Immature natural killer cell (primary cell): ENCODE data around the gene PLEKHH3. TPM values are rescaled to one million over a fixed set of nuclear protein-coding genes. Genes with fewer than 3 reads are reported as not detected.
A peak's percentile ranks its signal among the peaks of the same experiment; 100 is the strongest.
"Not testable (repeated sequence)": the region's sequence is repeated elsewhere in the genome, so short reads cannot be mapped to it uniquely, and the experiment has no call there.

Source experiments
- DNase-seq, 3 donors: peaks; one replicate each; pipeline ENCODE4 v3.0.0; 2022; ENCODE audit warnings: mixed read lengths in 1 of 3
- H3K27ac Mint-ChIP-seq, 6 donors: one replicate each; pipeline ENCODE4 v1.8.0; 2020; ENCODE audit warnings: mixed read lengths in 6 of 6, mild to moderate bottlenecking in 5 of 6, inconsistent platforms in 4 of 6, moderate library complexity in 3 of 6
- H3K27me3 Mint-ChIP-seq, 3 donors: one replicate each; pipeline ENCODE4 v1.8.0; 2020 to 2021; ENCODE audit warnings: low read depth in 3 of 3, mild to moderate bottlenecking in 3 of 3, mixed read lengths in 3 of 3, moderate library complexity in 3 of 3, inconsistent platforms in 1 of 3
- H3K36me3 Mint-ChIP-seq, 3 donors: one replicate each; pipeline ENCODE4 v1.8.0; 2020; ENCODE audit warnings: mixed read lengths in 3 of 3, inconsistent platforms in 2 of 3, mild to moderate bottlenecking in 2 of 3
- H3K4me1 Mint-ChIP-seq, 2 donors: one replicate each; pipeline ENCODE4 v1.8.0; 2020; ENCODE audit warnings: inconsistent platforms in 2 of 2, mild to moderate bottlenecking in 2 of 2, mixed read lengths in 2 of 2, moderate library complexity in 1 of 2
- H3K4me3 Mint-ChIP-seq, 5 donors: one replicate each; pipeline ENCODE4 v1.8.0; 2020; ENCODE audit warnings: mild to moderate bottlenecking in 5 of 5, mixed read lengths in 5 of 5, inconsistent platforms in 3 of 5, moderate library complexity in 3 of 5
- H3K9me3 Mint-ChIP-seq, 6 donors: one replicate each; pipeline ENCODE4 v1.8.0; 2020; ENCODE audit warnings: mild to moderate bottlenecking in 6 of 6, mixed read lengths in 6 of 6, inconsistent platforms in 4 of 6, moderate library complexity in 3 of 6
- polyA plus RNA-seq, 3 donors: library from polyadenylated mRNA; unstranded; fragments of 300-500 nt; fragmentation: Illumina TruSeq; gene quantifications; one replicate each; pipeline ENCODE4 v1.2.3, GENCODE V29; 2021

PLEKHH3 gene
- polyA plus RNA-seq, 3 donors from 2014 or later, result not detected

DNA sequence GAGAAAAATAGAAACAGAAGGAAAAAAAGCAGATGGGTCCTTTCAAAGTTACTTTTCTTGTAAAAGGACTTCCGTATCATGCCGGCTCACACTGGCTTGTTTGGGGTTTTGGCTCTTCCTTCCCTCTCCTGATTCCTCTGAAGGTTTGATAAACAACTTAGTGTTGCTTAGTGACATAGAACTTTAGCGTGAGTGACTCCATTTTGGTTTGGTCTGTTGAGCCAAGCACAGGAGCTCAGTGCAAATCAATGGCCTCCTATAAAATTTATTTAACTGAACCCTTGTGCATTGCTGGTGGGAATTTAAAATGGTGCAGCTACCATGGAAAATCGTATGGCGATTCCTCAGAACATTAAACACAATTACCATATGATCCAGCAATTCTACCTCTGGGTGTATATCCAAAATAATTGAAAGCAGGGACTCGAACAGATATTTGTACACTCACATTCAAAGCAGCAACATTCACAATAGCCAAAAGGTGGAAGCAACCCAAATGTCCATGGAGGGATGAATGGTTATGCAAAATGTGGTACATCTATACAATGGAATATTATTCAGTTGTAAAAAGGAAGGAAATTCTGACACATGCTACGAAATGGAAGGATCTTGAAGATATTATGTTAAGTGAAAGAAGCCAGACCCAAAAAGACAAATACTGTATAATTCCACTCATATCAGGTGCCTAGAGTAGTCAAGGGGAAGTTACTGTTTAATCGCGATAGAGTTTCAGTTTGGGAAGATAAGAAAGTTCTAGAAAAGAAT lies 18.8 kb downstream of the PLEKHH3 start:
- Mint-ChIP-seq H3K27ac (peak overlapping the region in 2 of 6 donors; percentile 3 to 27), H3K36me3 (no peaks in the 10 kb centered on the region), H3K27me3 (peaks cover 3 to 7% (median 4%) of the 10 kb centered on the region in 3 donors), H3K4me3 (peak overlapping the region; percentile 55 to 92 (median 85)), H3K9me3 (no peaks in the 10 kb centered on the region), H3K4me1 (peaks cover 19 to 30% of the 10 kb centered on the region in 2 donors)
- no peak for DNase-seq

DNA sequence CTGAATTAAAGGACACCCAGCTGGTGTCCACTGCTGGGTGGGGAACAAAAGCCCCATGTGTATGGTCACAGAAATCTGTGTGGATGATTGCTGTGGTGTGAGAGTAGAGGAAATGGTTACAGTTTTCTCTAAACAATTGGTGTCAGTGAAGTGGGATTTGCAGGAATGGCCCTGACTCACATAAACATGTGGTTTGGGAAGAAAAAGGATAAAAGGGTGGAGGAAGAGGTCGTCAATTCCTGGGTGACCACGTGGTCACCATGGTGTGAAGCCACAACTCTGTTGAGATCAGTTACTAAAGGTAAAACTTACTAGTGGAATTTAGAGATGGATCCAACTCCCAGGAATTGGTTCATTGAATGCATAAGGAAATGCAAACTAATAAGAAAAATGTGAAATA lies 21.3 kb downstream of the PLEKHH3 start:
- Mint-ChIP-seq H3K4me1 (peaks cover 19 to 30% of the 10 kb centered on the region in 2 donors), H3K36me3 (no peaks in the 10 kb centered on the region), H3K4me3 (peak overlapping the region in 2 of 5 donors; percentile 2 to 53), H3K27ac (peak overlapping the region in 1 of 6 donors; percentile 68), H3K27me3 (peaks cover 4 to 7% (median 4%) of the 10 kb centered on the region in 3 donors), H3K9me3 (no peaks in the 10 kb centered on the region)
- no peak for DNase-seq

DNA sequence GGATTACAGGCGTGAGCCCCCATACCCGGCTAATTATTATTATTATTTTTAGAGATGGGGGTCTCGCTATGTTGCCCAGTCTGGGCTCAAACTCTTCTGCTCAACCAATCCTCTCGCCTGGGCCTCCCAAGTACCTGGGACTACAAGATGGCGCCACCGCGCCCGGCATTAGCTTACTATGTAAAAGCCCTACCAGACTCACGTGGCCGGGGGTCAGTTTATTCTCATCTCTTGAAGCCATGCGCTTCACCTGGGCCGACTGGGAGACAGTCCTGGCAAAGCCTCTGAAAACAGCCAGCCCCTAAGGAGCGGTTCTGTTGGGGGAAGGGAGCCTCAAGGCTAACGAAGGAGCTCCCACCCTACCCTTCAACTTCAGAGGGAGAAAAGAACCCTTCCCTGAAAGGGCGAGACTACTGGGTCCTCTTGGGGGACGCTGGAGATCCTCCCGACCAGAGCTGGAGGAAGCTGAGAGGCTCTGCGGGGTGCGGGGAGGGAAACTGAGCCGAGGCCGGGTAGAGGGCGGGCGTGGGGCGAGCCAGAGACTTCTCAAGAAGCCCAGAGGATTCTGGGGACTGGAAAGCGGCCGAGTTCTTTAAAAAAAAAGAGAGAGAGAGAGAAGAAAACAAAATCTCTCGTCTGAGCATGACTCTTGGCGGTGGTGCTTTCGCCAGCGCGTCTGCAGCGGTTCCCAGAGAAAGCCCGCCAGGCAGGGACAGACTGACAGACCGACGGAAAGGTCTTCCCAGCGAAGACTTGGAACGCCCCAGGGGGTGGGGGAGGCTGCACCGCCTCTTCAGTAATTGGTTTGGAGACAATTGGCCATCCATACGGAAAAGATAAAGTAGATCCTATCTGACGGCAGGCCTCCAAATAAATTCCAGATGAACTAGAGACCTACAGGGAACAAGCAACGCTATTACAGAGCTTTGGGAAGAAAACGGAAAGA lies 23.3 kb downstream of the PLEKHH3 start:
- Mint-ChIP-seq H3K36me3 (no peaks in the 10 kb centered on the region), H3K27ac (no peak overlapping the region), H3K9me3 (no peaks in the 10 kb centered on the region), H3K4me3 (no peak overlapping the region), H3K27me3 (peaks cover 4 to 9% (median 7%) of the 10 kb centered on the region in 3 donors), H3K4me1 (peaks cover 10 to 21% of the 10 kb centered on the region in 2 donors)
- no peak for DNase-seq

DNA sequence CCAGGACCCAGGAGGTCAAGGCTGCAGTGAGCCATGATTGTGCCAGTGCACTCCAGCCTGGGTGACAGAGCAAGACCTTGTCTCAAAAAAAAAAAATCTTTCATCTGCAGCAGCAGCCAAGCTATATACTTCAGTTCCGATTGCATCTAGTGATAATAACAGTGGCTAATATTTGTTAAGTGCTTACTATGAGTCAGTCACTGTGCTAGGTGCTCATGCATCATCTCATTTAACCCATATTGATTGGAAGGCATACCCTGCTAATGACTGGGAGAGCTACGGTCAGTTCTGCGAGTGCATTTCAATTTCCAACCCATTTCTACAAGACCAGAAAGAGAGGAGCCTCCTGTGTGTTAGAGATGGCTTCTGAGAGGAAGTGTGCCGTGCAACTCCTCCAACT lies 25.4 kb downstream of the PLEKHH3 start:
- H3K4me3 Mint-ChIP-seq, result no peak overlapping the region
- H3K27ac Mint-ChIP-seq, result no peak overlapping the region
- peaks cover 8 to 12% (median 8%) of the 10 kb centered on the region in 3 donors for H3K27me3 Mint-ChIP-seq

DNA sequence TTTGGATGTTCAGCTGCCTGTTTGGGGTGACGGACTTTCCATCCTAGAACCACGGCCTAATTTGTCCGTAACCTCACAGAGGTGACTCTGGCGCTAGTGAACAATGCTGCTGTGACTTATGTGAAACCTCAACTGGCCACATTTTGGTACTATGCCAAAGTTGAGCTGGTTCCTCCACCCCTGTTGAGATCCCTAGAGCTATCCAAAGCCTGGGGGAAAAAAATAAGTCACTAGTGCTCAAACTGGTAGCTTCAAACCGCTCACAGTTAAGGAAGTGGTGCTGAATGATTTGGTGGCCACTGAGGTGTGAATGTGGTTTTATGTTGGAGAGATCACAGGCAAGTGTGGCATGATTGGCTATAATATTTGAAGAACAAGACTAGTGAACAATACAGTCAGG lies 29.0 kb downstream of the PLEKHH3 start:
- peak overlapping the region in 4 of 5 donors; percentile 28 to 51 (median 37) for H3K4me3 Mint-ChIP-seq
- H3K27me3 Mint-ChIP-seq, result peaks cover 4 to 6% (median 5%) of the 10 kb centered on the region in 3 donors
- H3K4me1 Mint-ChIP-seq, result peaks cover 7 to 14% of the 10 kb centered on the region in 2 donors
- no peaks in the 10 kb centered on the region for H3K36me3 Mint-ChIP-seq
- H3K27ac Mint-ChIP-seq, result peak overlapping the region in 1 of 6 donors; percentile 48
- peak in 1 of 3 donors; percentile 11 for DNase-seq
- no peaks in the 10 kb centered on the region for H3K9me3 Mint-ChIP-seq

More for the DNA sequence above, 25.4 kb downstream of the PLEKHH3 start:
- Mint-ChIP-seq H3K4me1 (peaks cover 13 to 25% of the 10 kb centered on the region in 2 donors), H3K9me3 (no peaks in the 10 kb centered on the region), H3K36me3 (no peaks in the 10 kb centered on the region)
- no peak for DNase-seq

DNA sequence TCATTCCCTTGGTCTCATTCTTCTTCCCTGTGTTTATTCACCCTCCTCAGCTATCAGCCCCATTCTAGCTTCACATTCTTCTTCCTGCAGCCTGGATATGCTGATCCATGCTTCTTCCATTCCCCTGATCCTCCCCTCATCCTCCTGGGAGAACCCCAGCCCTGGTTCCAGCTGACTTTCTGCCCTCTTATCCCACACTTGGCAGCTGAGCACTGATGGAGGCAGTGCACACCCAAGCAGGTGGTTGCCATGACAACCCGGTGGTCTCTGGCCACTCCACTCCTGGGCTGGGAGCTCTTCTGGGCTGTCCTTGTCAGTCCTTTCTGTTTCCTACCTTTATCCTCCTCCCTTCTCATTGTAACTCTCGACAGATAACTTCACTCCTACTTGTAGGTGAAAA lies 34.5 kb downstream of the PLEKHH3 start:
- Mint-ChIP-seq H3K27me3 (peaks cover 2 to 4% (median 2%) of the 10 kb centered on the region in 3 donors), H3K4me1 (peaks cover 13 to 27% of the 10 kb centered on the region in 2 donors), H3K9me3 (no peaks in the 10 kb centered on the region), H3K27ac (no peak overlapping the region), H3K4me3 (peak overlapping the region in 1 of 5 donors; percentile 38), H3K36me3 (no peaks in the 10 kb centered on the region)
- no peak for DNase-seq

DNA sequence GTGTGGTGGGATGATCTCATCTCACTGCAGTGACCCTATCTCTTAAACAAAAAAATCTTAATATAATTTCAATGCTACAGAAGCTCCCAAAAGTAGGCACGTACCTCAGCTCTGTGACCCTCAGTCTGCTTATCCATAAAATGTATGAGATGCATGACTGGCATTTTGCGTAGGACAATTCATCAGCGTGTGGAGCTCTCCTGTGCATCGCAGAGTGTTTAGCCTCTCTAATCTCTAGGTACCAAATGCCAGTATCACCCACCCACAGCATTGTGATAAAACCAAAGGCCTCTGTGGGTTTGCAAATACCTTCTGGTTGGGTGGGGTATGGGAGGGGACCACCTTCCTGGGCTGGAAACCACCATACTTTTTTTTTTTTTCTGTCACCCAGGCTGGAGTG lies 36.7 kb downstream of the PLEKHH3 start:
- Mint-ChIP-seq H3K4me3 (peak overlapping the region in 4 of 5 donors; percentile 7 to 65 (median 32)), H3K4me1 (peaks cover 13 to 27% of the 10 kb centered on the region in 2 donors), H3K36me3 (no peaks in the 10 kb centered on the region), H3K27me3 (peaks cover 2 to 4% (median 2%) of the 10 kb centered on the region in 3 donors), H3K27ac (peak overlapping the region in 1 of 6 donors; percentile 53), H3K9me3 (no peaks in the 10 kb centered on the region)
- peak in 2 of 3 donors; percentile 14 to 35 for DNase-seq

DNA sequence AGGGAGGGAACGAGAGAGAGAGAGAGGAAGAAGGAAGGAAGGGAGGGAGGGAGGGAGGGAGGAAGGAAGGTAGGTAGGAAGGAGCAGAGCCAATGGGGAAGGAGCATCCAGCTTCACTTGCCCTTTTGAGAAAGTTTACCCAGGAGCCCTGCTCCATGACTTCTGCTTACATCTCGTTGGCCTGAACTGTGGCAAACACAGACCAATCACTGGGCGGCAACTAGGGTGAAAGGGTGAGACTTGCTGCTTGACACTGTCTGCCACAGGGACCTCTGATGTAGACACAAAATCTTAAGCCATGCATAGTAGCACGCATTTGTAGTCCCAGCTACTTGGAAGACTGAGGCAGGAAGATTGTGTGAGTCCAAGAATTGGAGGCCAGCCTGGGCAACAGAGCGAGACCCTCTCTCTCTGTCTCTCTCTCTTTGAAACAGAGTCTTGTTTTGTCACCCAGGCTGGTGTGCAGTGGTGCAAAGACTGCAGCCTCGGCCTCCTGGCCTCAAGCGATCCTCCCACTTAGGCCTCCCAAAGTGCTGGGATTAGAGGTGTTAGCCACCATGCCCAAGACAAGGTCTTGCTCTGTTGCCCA lies 37.2 kb downstream of the PLEKHH3 start:
- H3K4me3 Mint-ChIP-seq, result peak overlapping the region in 4 of 5 donors; percentile 3 to 65 (median 40)
- no peaks in the 10 kb centered on the region for H3K9me3 Mint-ChIP-seq
- peak overlapping the region in 1 of 6 donors; percentile 21 for H3K27ac Mint-ChIP-seq
- peaks cover 2 to 4% (median 2%) of the 10 kb centered on the region in 3 donors for H3K27me3 Mint-ChIP-seq
- DNase-seq, result no peak
- peaks cover 13 to 27% of the 10 kb centered on the region in 2 donors for H3K4me1 Mint-ChIP-seq
- H3K36me3 Mint-ChIP-seq, result no peaks in the 10 kb centered on the region

DNA sequence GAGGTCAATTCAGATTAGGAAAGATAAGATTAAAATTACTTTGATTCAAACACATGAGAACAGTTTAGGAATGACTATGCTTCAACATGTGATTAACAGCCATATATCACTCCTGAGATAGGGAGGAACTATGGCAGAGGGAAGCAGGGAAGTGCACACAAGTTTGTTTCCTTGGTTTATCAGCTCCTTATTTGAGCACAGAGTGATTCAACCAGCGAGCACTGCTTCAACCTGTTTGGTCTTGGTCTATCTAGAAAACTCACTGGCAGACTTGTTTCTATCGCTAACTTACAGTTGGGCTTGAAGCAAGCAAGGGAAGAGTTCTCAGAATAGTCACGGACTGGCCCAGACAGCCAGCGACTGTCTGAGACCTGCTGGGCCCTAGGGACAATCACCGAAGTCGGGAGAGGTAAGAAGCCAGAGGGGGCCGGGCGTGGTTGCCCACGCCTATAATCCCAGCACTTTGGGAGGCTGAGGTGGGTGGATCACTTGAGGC lies 43.8 kb downstream of the PLEKHH3 start:
- H3K27me3 Mint-ChIP-seq, result peaks cover 0 to 2% (median 2%) of the 10 kb centered on the region in 3 donors
- peak overlapping the region in 1 of 6 donors; percentile 29 for H3K27ac Mint-ChIP-seq
- no peak overlapping the region for H3K4me3 Mint-ChIP-seq
- peaks cover 0 to 1% (median 0%) of the 10 kb centered on the region in 6 donors for H3K9me3 Mint-ChIP-seq
- no peaks in the 10 kb centered on the region for H3K4me1 Mint-ChIP-seq
- no peak for DNase-seq
- H3K36me3 Mint-ChIP-seq, result peaks cover 0 to 7% (median 0%) of the 10 kb centered on the region in 3 donors

DNA sequence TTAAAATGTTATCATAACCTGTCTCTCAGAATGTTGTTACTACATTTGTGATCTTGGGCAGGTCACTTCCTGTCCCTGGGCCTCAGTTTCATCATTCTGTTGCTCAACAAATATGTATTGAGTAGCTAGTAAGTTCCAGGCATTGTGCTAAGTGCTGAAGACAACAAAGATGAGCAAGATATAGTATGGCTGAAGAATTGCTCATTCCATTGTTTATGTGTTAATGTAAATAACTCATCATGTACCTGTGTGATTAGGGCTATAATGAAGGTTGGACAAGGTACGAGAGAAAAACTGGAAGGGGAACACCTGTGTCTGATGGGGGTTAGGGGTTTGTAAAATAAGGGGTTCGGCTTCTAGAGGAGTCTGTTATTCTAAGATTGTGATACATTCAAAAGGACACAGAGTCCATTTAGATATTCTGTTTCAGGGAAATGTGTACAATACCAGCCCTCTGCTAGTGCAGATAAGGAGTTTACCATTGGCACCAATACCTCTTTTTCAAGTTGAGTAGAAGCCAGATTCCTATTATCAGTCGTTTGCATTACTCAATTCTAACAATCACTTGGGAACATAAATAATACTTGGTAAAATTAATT lies 47.3 kb downstream of the PLEKHH3 start:
- Mint-ChIP-seq H3K27ac (no peak overlapping the region), H3K4me1 (no peaks in the 10 kb centered on the region), H3K9me3 (peaks cover 0 to 1% (median 0%) of the 10 kb centered on the region in 6 donors), H3K27me3 (peaks cover 2 to 3% (median 2%) of the 10 kb centered on the region in 3 donors), H3K36me3 (peaks cover 0 to 8% (median 0%) of the 10 kb centered on the region in 3 donors), H3K4me3 (no peak overlapping the region)
- DNase-seq, result no peak

DNA sequence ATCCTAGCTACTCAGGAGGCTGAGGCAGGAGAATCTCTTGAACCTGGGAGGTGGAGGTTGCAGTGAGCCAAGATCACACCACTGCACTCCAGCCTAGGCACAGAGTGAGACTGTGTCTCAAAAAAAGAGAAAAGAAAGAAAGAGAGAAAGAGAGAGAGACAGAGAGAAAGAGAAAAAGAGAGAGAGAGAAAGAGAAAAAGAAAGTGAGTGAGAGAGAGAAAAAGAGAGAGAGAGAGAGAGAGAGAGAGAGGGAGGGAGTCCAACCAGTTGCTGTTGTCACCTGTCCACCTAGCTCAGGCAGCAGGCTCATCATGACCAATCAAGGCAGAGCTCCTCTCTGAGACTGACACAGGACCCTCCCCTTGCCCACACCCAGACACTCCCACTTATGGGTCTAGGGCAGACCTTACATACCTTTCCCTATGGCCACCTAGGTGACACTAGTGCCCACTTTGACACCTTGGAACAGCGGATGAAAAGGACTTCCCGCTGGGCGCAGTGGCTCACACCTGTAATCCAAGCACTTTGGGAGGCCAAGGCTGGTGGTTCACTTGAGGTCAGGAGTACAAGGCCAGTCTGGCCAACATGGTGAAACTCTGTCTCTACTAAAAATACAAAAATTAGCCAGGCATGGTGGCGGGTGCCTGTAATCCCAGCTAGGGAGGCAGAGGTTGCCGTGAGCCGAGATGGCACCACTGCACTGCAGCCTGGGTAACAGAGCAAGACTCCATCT lies 49.6 kb downstream of the PLEKHH3 start:
- H3K4me3 Mint-ChIP-seq, H3K27me3 Mint-ChIP-seq, H3K27ac Mint-ChIP-seq, H3K9me3 Mint-ChIP-seq, DNase-seq, H3K4me1 Mint-ChIP-seq: not testable (repeated sequence)
- peaks cover 0 to 11% (median 0%) of the 10 kb centered on the region in 3 donors for H3K36me3 Mint-ChIP-seq
